Measurements from ENCODE around the gene EYA2. TPM values are rescaled to one million over a fixed set of nuclear protein-coding genes. Genes with fewer than 3 reads are reported as not detected.
A peak's percentile ranks its signal among the peaks of the same experiment; 100 is the strongest.

The EYA2 gene
- total RNA-seq, 1 donor from 2014 or later: 15.3 TPM

- DNase-seq (ENCODE audit: low spot score): no peak
These were observed 85.1 kb downstream of the EYA2 start for GRCh38 chr20:46979603-46980241.

DNA sequence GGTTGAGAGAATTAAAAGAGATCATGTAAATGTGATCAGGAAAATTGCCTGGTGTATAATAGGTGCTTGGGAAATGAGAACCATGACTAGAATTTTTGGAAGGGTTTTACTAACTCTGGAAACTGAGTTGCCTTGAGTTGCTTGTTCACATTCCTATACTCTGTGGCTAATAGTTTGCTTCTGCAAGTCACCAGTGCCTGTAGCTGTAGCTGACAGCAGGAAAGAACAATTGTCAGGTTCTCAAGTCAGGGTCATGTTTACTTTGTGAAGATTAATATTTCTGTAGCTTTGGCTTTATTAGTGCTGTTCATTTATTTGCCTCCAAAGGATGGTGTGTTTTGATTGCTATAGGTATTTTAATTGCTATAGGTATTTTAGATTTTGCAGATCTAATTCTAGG is 86.5 kb downstream of the EYA2 start:
- DNase-seq (ENCODE audit: low spot score): no peak

DNA sequence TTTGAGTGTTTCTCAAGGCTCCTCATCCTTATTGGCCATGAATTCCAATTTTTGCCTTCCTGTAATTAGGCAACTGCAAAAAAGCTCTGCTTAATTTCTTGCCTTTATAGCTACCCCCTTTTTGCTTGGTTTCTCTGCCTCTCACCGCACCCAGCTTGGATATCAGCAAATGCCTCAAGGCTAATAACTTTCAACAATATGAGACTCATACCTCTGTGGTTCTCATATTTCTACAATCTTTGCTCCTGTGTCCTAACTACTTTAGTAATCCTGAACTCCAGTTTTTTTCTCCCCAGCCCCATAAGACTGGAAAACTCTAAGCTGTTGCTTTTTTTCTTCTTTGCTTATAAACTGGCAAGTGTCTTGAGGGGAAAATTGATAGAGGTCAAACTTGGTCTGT is 88.8 kb downstream of the EYA2 start:
- no peak for DNase-seq (ENCODE audit: low spot score)

DNA sequence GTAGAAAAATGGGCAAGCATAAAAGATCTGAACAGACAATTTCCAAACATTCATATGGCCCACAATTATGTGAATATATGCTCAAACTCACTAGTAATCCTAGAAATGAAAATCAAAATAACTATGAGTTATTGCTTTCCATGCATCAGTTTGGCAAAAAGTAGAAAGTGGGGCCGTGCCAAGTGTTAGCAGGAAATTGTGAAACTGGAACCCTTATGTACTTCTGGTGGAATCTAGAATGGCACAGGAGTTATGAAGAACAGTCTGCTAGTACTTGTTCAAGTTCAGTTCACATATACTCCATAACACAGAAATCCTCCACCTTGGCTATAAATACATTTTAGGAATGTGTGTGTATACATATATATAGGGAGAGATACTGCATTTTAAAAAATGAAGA is 89.8 kb downstream of the EYA2 start:
- DNase-seq (ENCODE audit: low spot score): no peak

DNA sequence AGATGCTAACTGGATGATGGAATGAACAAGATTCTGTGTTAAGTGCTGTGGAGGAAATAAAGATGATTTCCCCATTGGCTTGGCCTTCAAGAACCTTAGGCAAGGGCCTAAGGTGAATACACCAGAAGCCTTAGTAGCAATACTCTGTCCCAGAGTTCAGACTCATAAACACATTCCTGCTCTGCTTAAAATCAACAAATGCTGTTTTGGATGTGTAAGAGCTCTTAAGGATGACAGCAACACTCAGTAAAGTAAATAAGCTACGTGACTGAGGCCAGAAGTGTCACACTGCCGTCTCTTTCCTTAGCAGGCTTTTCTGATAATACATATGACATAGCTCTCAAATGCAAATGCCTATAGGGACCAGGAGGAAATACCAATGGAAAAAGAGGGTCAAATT is 90.6 kb downstream of the EYA2 start:
- no peak for DNase-seq (ENCODE audit: low spot score)

GRCh38 chr20:46985671-46986070 is 91.0 kb downstream of the EYA2 start:
- DNase-seq (ENCODE audit: low spot score): no peak

DNA sequence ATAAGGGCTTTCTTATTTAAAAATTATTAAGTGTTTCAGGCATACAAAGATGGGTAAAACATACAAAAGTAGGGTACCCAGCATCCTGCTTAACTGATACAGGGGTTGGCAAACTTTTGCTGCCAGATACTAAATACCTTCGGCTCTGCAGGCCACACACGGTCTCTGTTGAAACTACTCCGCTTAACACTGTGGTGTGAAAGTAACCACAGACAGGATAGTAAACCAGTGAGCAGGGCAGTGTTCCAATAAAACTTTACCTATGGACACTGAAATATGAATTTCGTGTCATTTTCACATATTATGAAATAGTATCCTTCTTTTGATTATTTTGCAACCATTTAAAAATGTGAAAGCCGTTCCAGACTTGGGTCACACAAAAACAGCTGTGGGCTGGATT is 92.4 kb downstream of the EYA2 start:
- no peak for DNase-seq (ENCODE audit: low spot score)

DNA sequence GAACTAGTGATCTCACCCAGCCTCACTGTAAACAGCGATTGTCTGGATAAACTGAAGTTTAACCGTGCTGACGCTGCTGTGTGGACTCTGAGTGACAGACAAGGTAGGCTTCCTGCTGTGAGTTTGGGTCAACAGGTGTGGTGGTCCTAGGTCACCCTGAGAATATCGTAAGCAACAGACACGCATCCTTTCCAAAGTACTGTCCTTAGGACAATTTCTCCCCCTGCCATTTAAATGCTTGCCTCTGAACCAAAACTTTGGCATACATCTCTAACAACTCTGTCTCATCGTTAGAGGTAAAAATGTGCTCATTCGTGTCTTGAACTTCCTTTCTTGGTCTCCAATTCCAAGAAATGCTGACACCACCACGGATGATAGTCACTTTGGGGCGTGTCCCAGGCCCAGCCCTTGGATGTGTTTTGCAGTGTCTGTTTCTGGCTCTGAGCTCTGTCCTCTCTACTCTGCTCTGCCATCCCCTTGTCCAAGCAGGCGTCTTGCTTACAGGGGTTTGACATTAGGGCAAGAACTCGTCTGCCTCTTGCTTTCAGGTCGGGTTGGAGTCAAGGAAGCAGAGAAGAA is 95.5 kb downstream of the EYA2 start:
- DNase-seq (ENCODE audit: low spot score): no peak

DNA sequence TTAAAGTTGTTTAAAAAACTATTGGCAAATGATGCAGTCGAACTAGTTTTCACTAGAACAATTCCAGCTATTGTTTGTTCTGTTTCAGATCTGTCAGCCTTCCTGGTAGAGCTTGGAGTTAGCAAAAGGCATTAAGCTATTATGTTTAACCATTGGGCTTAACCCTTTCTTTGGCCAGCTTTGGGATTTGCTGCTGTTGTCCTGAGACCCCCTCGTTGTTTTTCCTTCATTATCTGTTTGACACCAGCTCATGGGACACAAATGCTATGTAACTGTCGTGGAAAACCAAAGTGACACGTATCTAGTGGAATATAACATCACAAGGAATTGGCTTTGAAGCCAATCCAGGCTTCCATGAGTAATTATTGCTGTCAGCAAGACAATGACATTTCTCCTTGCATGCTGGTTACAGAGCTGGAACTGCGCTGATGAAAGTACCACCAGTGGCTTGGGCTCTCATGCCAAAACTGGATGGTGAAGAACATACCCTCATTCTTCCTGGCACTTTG is 96.0 kb downstream of the EYA2 start:
- DNase-seq (ENCODE audit: low spot score): no peak

DNA sequence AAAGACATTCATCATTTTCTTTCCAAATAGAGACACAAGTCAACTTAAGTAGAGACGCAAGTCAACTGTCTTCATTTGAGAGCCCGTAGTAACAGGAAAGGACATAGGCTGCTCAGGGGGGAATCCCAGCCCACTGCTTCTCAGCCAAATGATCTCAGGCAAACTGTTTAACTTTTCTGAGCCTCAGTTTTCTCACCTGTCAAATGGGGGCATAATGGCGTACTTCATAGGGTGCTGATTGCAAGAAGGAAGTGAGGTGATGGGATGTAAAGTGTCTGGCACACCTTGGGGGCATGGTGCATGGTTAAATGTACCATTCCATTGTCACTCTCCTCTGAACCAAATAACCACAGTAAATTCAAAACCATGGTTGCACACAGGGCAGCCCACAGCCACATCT is 96.5 kb downstream of the EYA2 start:
- no peak for DNase-seq (ENCODE audit: low spot score)

DNA sequence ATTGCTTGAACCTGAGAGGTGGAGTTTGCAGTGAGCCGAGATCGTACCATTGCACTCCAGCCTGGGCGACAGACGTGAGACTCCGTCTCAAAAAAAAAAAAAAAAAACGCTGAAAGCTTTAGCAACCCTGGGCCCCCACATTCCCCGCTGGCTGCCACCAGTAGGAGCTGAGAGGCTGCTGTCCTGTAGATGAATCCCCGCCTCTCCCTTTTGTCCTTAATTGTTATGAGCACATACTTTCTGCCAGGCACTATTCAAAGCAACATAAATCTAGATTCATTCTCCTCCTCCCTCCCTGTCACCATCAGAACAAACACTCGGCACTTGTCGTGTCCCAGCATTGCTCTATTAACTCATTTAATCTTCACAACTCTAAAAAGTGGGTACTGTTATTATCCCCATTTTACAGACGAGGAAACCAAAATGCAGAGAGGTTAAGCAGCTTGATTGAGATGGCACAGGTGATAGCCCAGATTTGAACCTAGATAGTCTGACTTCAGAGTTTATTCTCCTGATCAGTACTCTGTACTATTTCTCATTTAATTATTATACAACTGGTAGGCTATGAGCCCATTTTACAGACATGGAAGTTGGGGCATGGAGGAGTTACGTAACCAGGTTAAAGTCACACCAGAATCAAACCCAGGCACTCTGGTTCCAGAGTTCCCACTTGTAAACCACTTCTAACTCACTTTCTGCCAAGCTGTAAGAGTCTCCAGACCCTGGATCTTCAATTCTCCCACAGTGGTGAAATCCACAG is 97.4 kb downstream of the EYA2 start:
- no peak for DNase-seq (ENCODE audit: low spot score)

DNA sequence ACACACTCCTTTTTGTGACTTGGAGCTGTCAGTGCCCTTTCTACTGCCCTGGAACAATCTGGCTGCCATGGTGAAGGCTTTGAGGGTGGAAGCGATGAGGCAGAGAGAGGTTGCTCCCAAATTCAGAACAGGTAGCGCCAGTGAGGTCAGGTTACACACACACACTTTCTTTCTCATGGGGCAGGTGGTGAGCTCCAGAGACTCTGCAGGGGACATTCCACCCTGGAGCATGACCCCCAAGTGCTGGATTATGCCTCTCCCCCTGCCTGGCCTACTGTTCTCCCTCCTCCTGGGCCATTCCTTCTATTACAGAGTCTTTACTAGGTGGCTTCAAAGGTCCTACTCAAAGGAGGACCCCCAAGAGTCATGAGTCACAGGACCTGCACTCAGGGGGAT is 98.0 kb downstream of the EYA2 start:
- no peak for DNase-seq (ENCODE audit: low spot score)

GRCh38 chr20:46993465-46994095 is 98.9 kb downstream of the EYA2 start:
- no peak for DNase-seq (ENCODE audit: low spot score)

GRCh38 chr20:46994341-46994740 is 99.7 kb downstream of the EYA2 start:
- DNase-seq (ENCODE audit: low spot score): peak; percentile 69

DNA sequence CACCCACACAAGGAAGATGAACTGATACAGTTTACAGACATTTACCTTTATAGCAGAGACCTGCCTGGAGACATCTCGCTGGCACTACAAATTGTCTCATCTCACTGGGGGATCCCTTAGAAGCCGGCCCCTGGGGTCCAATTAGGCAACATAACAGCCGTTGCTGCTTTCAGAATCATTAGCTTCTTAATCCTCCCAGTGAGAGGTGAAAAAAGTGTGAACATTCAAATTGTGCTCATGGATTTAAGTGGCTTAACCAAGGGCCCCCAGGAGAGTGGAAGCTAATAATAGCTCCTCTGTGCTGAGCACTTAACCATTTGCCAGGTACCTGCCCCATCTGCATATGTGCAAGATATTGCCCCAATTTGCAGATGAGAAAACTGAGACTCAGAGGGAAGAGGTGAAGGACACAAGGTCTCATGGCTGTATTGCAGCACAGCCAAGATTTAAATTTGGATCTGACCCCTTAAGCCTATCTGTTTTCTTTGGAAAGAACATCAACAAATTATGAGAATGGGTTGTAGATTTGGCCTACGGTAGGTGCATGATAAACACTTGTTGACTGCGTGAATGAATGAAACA is 101.0 kb downstream of the EYA2 start:
- no peak for DNase-seq (ENCODE audit: low spot score)

- no peak for DNase-seq (ENCODE audit: low spot score)
These were observed 102.5 kb downstream of the EYA2 start for GRCh38 chr20:46997187-46997586.

DNA sequence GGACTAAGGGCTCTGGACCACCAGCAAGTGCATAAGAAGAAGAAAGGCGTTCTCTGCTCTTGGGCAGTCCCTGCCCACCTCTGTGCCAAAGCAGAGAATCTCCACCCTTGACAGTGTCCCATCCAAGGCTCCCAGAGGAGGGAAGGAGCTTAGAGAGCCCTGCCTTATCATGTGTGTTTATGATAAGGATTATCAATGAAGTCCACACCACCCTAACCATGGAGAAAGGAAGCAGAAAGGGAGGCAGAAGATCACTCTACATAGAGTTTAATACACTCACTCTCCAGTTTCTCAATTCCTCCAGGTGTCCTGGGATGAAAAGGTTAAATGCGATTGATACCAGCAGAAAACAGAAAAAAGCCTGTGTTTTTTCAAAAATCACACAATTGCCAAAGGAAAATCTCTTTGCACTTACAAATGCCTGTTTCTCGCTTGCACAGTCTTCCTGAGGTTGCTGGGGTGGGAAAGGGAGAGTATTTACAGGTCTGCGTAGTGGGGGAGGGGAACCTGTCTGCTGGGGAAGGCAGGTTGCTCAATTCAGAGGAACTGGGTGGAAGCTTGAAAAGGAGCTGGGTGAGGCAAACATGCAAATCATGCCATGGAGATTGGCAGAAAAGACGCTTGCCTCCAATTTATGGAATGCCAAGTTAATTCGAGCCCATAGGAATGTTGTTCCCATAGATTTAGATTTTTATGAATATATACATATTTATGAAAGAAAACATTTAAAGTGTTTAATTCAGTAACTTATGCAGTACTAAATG is 104.0 kb downstream of the EYA2 start:
- peak; percentile 72 for DNase-seq (ENCODE audit: low spot score)

DNA sequence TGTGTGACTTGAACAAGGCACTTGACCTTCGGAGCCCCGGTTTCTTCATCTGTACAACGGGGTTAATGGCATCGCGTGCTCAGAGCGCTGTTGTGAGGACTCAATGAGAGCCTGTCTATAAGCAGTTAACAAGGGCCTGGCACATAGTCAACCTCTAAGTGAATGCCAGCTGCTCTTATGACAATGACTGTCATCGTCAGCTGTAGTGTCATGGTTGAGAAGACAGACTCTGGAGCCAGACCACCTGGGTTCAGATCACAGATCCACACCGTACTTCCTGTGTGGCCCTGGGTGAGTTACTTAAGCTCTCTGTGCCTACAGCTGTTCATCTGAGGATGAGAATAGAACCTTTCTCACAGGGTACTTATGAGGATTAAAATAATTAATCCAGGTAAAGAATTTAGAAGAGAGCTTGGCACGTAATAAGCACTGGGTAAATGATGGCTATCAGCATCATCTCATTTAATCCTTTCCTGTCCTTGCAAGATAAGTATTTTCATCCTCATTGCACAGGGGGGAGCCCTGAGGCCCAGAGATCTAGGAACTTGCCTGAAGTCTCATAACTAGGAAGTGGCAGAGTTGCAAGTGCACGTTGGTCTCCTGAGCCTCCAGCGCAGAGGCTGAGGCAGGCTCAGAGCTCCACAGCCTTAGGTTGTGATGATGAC is 105.3 kb downstream of the EYA2 start:
- DNase-seq (ENCODE audit: low spot score): no peak

DNA sequence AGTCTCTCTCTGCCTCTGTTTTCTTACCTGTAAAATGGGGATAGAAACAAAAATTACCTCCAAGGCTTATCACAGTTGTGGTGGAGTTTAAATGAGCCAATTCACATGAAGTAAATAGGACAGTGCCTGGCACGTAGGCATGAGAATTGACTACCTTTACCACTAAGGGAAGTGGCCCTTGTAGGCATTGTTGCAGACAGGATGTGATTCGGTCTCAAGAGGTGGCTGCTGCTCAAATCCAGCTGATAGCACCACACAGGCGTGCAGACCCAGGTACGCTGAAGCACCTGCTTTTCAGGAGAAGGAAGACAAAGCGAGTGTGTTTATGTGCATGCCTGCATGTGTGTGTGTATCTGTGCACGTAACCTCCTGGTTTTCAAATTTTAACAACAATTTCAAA is 108.6 kb downstream of the EYA2 start:
- DNase-seq (ENCODE audit: low spot score): no peak

DNA sequence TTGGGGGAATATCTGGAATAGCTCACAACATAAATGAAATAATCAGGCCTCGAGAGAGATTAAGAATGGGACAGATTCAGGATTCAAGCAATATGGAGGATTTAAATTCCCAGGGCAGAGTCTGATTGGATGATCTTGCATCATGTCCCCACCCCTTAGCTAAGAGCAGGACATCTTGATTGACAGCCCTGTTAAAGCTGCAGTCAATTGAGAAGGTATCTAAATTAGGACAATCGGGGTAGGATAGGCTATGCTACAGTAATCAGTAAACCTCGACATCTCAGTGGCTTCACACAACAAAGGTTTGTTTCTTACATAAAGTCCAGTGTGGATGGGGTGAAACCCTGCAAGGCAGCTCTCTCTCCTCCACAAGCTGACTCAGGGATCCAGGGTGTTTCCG is 109.5 kb downstream of the EYA2 start:
- DNase-seq (ENCODE audit: low spot score): no peak
